ENCODE results near the gene ROCK1.

DNA sequence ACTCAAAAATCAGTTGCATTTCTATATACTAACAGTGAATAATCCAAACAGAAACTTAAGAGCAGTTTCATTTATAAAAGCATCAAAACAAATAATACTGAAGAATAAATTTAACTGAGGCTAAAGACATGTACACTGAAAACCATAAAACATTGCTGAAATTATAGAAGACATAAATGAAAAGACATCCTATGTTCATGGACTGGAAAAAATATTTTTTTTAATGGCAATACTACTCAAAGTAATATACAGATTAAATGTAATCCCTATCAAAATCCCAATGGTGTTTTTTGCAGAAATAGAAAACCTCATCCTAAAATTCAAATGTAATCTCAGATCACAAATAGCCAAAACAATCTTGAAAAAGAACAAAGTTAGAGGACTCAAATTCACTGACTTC, 28.6 kb downstream of the ROCK1 start:
- TF ChIP-seq GATA3 (IDR thresholded peaks at IDR 0.05; ENCODE audit: low read depth, low read length) (no peak), GATA2 (IDR thresholded peaks at IDR 0.05; ENCODE audit: low read depth, low read length) (no peak)

Data from SH-SY5Y (cell line).